Measurements from ENCODE around the gene NRXN3.

The NRXN3 gene

DNA sequence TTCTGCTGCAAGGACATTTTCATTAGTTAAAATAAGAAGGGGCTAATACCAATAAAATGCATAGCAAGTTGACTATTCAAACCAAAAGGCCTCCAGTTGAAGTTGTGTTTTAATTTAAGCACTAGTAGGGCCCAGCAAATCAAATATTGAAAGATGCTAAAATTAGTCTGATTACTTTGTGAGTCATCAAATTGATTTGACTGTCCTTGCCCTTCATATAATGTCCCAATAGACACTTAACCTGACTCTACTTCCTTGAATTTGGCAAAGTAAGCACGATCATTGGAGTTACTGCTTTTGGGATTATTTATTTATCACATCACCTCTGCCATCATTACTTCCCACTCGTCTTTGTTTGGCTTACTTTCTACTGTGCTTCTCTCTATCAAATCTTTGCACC lies 1242.6 kb downstream of the NRXN3 start:
- Histone ChIP-seq H3K4me1 (ENCODE audit: control insufficient read depth, insufficient read depth, low read length) (0 out of 2 replicates have a peak, but pooled peaks cover 4% of the 10 kb centered on the region), H3K36me3 (ENCODE audit: control insufficient read depth in 2 of 2, insufficient read depth in 1 of 2, low read length in 2 of 2) (no peaks in the 10 kb centered on the region), H3K4me3 (ENCODE audit: low read depth, low read length) (no peak overlapping the region), H3K27ac (ENCODE audit: extremely low read depth, low read depth, low read length) (no peak overlapping the region), H3K9me3 (ENCODE audit: control insufficient read depth, insufficient read depth, low read depth, low read length) (no peaks in the 10 kb centered on the region)
- TF ChIP-seq HOXA7 (CRISPR knock-in tag; IDR thresholded peaks at IDR 0.05; ENCODE audit: borderline replicate concordance) (no peak), ZNF175 (tag by site-specific recombination; IDR thresholded peaks at IDR 0.05) (no peak), ZXDB (tag by site-specific recombination; IDR thresholded peaks at IDR 0.05) (no peak), ZNF404 (tag by site-specific recombination; IDR thresholded peaks at IDR 0.05) (no peak), ZNF530 (tag by site-specific recombination; IDR thresholded peaks at IDR 0.05; ENCODE audit: low read depth) (no peak), ZNF571 (tag by site-specific recombination; IDR thresholded peaks at IDR 0.05) (no peak), ZNF555 (tag by site-specific recombination; conservative IDR thresholded peaks at IDR 0.05) (no peak), GLI2 (tag by site-specific recombination; IDR thresholded peaks at IDR 0.05; ENCODE audit: borderline replicate concordance, low read depth) (no peak), ZNF366 (tag by site-specific recombination; conservative IDR thresholded peaks at IDR 0.05) (no peak), ZNF623 (tag by site-specific recombination; IDR thresholded peaks at IDR 0.05) (no peak), ZFHX2 (tag by site-specific recombination; conservative IDR thresholded peaks at IDR 0.05) (no peak)
- TF ChIP-seq, protein P1, sequence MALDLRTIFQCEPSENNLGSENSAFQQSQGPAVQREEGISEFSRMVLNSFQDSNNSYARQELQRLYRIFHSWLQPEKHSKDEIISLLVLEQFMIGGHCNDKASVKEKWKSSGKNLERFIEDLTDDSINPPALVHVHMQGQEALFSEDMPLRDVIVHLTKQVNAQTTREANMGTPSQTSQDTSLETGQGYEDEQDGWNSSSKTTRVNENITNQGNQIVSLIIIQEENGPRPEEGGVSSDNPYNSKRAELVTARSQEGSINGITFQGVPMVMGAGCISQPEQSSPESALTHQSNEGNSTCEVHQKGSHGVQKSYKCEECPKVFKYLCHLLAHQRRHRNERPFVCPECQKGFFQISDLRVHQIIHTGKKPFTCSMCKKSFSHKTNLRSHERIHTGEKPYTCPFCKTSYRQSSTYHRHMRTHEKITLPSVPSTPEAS (tag by site-specific recombination; IDR thresholded peaks at IDR 0.05) = no peak
- TF ChIP-seq, protein P2, sequence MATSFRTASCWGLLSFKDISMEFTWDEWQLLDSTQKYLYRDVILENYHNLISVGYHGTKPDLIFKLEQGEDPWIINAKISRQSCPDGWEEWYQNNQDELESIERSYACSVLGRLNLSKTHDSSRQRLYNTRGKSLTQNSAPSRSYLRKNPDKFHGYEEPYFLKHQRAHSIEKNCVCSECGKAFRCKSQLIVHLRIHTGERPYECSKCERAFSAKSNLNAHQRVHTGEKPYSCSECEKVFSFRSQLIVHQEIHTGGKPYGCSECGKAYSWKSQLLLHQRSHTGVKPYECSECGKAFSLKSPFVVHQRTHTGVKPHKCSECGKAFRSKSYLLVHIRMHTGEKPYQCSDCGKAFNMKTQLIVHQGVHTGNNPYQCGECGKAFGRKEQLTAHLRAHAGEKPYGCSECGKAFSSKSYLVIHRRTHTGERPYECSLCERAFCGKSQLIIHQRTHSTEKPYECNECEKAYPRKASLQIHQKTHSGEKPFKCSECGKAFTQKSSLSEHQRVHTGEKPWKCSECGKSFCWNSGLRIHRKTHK (tag by site-specific recombination; IDR thresholded peaks at IDR 0.05) = no peak
- TF ChIP-seq, protein P3, sequence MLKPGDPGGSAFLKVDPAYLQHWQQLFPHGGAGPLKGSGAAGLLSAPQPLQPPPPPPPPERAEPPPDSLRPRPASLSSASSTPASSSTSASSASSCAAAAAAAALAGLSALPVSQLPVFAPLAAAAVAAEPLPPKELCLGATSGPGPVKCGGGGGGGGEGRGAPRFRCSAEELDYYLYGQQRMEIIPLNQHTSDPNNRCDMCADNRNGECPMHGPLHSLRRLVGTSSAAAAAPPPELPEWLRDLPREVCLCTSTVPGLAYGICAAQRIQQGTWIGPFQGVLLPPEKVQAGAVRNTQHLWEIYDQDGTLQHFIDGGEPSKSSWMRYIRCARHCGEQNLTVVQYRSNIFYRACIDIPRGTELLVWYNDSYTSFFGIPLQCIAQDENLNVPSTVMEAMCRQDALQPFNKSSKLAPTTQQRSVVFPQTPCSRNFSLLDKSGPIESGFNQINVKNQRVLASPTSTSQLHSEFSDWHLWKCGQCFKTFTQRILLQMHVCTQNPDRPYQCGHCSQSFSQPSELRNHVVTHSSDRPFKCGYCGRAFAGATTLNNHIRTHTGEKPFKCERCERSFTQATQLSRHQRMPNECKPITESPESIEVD (tag by site-specific recombination; IDR thresholded peaks at IDR 0.05) = no peak
- ChIA-PET POLR2A (no interaction called here), CTCF (no interaction called here)

DNA sequence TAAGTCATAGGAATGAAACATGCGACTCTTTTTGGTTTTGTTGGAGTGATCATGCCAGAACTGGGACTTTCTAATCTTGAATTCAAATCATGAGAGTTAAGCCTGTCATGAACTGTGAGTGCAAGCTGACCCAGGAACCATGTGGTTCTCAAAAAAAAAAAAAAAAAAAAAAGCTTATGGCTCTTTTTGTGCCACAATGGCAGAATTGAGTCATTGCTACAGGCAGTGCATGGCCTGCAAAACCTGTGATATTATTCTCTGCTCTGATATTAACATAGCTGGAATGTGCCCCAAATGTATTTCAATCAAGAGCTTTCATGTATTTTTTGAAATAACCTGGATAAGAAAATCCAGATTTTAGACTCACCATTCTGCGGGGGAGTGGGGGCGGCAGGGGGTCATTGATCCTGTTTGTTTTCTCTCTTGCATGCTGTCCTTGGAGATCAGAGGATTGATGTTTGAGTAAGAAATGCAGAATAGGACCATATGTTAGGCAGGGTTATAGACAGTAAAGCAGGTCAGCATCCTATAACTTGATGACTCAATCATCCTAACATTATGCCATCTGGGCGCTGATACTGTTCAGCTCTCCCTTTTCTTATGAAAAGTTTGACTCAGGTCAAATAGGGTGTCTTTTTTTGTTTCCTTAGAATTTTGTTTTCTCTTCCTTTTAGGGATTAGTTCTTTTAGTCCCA lies 1243.7 kb downstream of the NRXN3 start:
- 0 out of 2 replicates have a peak, but pooled peaks cover 4% of the 10 kb centered on the region for H3K4me1 ChIP-seq (ENCODE audit: control insufficient read depth, insufficient read depth, low read length)
- no peaks in the 10 kb centered on the region for H3K9me3 ChIP-seq (ENCODE audit: control insufficient read depth, insufficient read depth, low read depth, low read length)
- no peak for TF ChIP-seq TCF7L2 (IDR thresholded peaks at IDR 0.05; ENCODE audit: borderline replicate concordance, low read depth, low read length)
- TF ChIP-seq ZNF664 (tag by site-specific recombination; IDR thresholded peaks at IDR 0.05) = no peak
- TF ChIP-seq, protein P4, sequence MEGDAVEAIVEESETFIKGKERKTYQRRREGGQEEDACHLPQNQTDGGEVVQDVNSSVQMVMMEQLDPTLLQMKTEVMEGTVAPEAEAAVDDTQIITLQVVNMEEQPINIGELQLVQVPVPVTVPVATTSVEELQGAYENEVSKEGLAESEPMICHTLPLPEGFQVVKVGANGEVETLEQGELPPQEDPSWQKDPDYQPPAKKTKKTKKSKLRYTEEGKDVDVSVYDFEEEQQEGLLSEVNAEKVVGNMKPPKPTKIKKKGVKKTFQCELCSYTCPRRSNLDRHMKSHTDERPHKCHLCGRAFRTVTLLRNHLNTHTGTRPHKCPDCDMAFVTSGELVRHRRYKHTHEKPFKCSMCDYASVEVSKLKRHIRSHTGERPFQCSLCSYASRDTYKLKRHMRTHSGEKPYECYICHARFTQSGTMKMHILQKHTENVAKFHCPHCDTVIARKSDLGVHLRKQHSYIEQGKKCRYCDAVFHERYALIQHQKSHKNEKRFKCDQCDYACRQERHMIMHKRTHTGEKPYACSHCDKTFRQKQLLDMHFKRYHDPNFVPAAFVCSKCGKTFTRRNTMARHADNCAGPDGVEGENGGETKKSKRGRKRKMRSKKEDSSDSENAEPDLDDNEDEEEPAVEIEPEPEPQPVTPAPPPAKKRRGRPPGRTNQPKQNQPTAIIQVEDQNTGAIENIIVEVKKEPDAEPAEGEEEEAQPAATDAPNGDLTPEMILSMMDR (tag by site-specific recombination; IDR thresholded peaks at IDR 0.05) = no peak
- no peak for TF ChIP-seq ZNF138 (tag by site-specific recombination; IDR thresholded peaks at IDR 0.05; ENCODE audit: borderline replicate concordance)
- TF ChIP-seq ZNF335 (tag by site-specific recombination; conservative IDR thresholded peaks at IDR 0.05) = no peak
- no peak for TF ChIP-seq ZNF2 (tag by site-specific recombination; IDR thresholded peaks at IDR 0.05)
- no peak for TF ChIP-seq KLF9 (tag by site-specific recombination; IDR thresholded peaks at IDR 0.05; ENCODE audit: low read depth)
- no peak for TF ChIP-seq SETDB1 (IDR thresholded peaks at IDR 0.05; ENCODE audit: insufficient read length, low read length)
- no peak for TF ChIP-seq ZNF658 (tag by site-specific recombination; IDR thresholded peaks at IDR 0.05)
- TF ChIP-seq ZNF600 (tag by site-specific recombination; IDR thresholded peaks at IDR 0.05) = no peak
- no peak for TF ChIP-seq OVOL3 (tag by site-specific recombination; IDR thresholded peaks at IDR 0.05)
- no peak for TF ChIP-seq ZNF19 (tag by site-specific recombination; IDR thresholded peaks at IDR 0.05; ENCODE audit: low read depth)
- TF ChIP-seq HOXC10 (CRISPR knock-in tag; IDR thresholded peaks at IDR 0.05) = no peak
- TF ChIP-seq ZFP3 (tag by site-specific recombination; IDR thresholded peaks at IDR 0.05; ENCODE audit: low read depth) = no peak
- no peak for TF ChIP-seq ZNF175 (tag by site-specific recombination; IDR thresholded peaks at IDR 0.05)
- POLR2A ChIA-PET = no interaction called here
- H3K36me3 ChIP-seq (ENCODE audit: control insufficient read depth in 2 of 2, insufficient read depth in 1 of 2, low read length in 2 of 2) = no peaks in the 10 kb centered on the region
- CTCF ChIA-PET = interaction anchor here (0.5 kb wide), 1 partner anchor 124 kb away, joined by 9 read pairs; no protein-coding TSS in a partner anchor
- no peak overlapping the region for H3K4me3 ChIP-seq (ENCODE audit: low read depth, low read length)
- no peak overlapping the region for H3K27ac ChIP-seq (ENCODE audit: extremely low read depth, low read depth, low read length)
